ENCODE data around the gene F10. TPM values are rescaled to one million over a fixed set of nuclear protein-coding genes. Genes with fewer than 3 reads are reported as not detected.

The F10 gene
- total and polyA plus RNA-seq, 2 experiments from 2014 or later, result 143 to 148 TPM

DNA sequence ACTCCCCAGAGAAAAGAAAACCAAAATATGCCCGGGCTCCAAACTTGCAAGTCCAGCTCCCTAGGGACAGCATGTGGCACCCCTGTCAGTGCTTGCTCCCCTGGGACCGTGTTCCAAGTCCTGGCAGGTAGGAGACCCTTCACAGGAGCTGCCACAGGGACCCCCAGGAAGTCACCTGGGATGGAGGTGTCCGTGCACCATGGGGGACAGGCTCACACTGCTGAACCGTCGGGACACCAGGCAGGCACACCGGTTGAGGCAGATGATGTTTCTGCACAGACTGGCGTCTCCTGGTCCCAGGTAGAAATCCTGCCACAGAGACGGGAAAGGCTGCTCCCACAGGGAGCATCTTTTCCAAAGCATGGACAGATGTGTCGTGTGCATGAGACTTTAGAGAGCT is 24.2 kb downstream of the F10 start:
- no peaks in the 10 kb centered on the region for H3K9me3 ChIP-seq (ENCODE audit: low read depth)
- no peaks in the 10 kb centered on the region for H4K20me1 ChIP-seq (ENCODE audit: insufficient read depth, poor library complexity, severe bottlenecking)
- no peaks in the 10 kb centered on the region for H3K9me2 ChIP-seq (replicated peaks; ENCODE audit: insufficient read depth)
- no peak overlapping the region for H3K27ac ChIP-seq
- H3K36me3 ChIP-seq (replicated peaks; ENCODE audit: insufficient read depth, low read depth), result no peaks in the 10 kb centered on the region
- DNase-seq (ENCODE audit: low spot score), result no peak
- no peaks in the 10 kb centered on the region for H3K27me3 ChIP-seq
- TF ChIP-seq EZH2 (IDR thresholded peaks at IDR 0.05; ENCODE audit: borderline replicate concordance) (no peak), EZH2phosphoT487 (IDR thresholded peaks at IDR 0.05; ENCODE audit: low read depth, severe bottlenecking, unreplicated experiment) (no peak), CTCF (IDR thresholded peaks at IDR 0.05; ENCODE audit: poor library complexity) (no peak)
- no peaks in the 10 kb centered on the region for H3K79me2 ChIP-seq
- H3K4me1 ChIP-seq (ENCODE audit: insufficient read depth), result peaks cover under 1% of the 10 kb centered on the region
- no peak overlapping the region for H3K4me2 ChIP-seq
- 92% methylated on average over 9 of the region's 9 CpGs for WGBS (ENCODE audit: low lambda C conversion rate, missing lambda C conversion rate)
- H3K4me3 ChIP-seq, result no peak overlapping the region
- no peak overlapping the region for H2AFZ ChIP-seq

GRCh38 chr13:113147206-113147605 is 24.6 kb downstream of the F10 start:
- no peaks in the 10 kb centered on the region for H3K27me3 ChIP-seq
- no peaks in the 10 kb centered on the region for H3K9me3 ChIP-seq (ENCODE audit: low read depth)
- H3K4me3 ChIP-seq, result no peak overlapping the region
- H3K36me3 ChIP-seq (replicated peaks; ENCODE audit: insufficient read depth, low read depth), result no peaks in the 10 kb centered on the region
- no peak for DNase-seq (ENCODE audit: low spot score)
- H3K4me2 ChIP-seq, result no peak overlapping the region
- no peak for TF ChIP-seq CTCF (IDR thresholded peaks at IDR 0.05; ENCODE audit: poor library complexity)
- TF ChIP-seq EZH2phosphoT487 (IDR thresholded peaks at IDR 0.05; ENCODE audit: low read depth, severe bottlenecking, unreplicated experiment), result no peak
- no peak overlapping the region for H3K27ac ChIP-seq
- H2AFZ ChIP-seq, result no peak overlapping the region
- 88% methylated on average over 8 of the region's 8 CpGs for WGBS (ENCODE audit: low lambda C conversion rate, missing lambda C conversion rate)
- no peaks in the 10 kb centered on the region for H4K20me1 ChIP-seq (ENCODE audit: insufficient read depth, poor library complexity, severe bottlenecking)
- no peaks in the 10 kb centered on the region for H3K79me2 ChIP-seq
- no peaks in the 10 kb centered on the region for H3K9me2 ChIP-seq (replicated peaks; ENCODE audit: insufficient read depth)
- H3K4me1 ChIP-seq (ENCODE audit: insufficient read depth), result peaks cover 5% of the 10 kb centered on the region

- 96% methylated on average over 13 of the region's 13 CpGs for WGBS (ENCODE audit: low lambda C conversion rate, missing lambda C conversion rate)
- no peak for DNase-seq (ENCODE audit: low spot score)
- no peaks in the 10 kb centered on the region for H3K27me3 ChIP-seq
Observed at GRCh38 chr13:113148407-113148806, 25.8 kb downstream of the F10 start.

More at GRCh38 chr13:113148407-113148806, 25.8 kb downstream of the F10 start:
- no peaks in the 10 kb centered on the region for H4K20me1 ChIP-seq (ENCODE audit: insufficient read depth, poor library complexity, severe bottlenecking)
- no peaks in the 10 kb centered on the region for H3K36me3 ChIP-seq (replicated peaks; ENCODE audit: insufficient read depth, low read depth)
- TF ChIP-seq CTCF (IDR thresholded peaks at IDR 0.05; ENCODE audit: poor library complexity), result no peak
- TF ChIP-seq EZH2phosphoT487 (IDR thresholded peaks at IDR 0.05; ENCODE audit: low read depth, severe bottlenecking, unreplicated experiment), result no peak
- no peak for TF ChIP-seq EZH2 (IDR thresholded peaks at IDR 0.05; ENCODE audit: borderline replicate concordance)
- no peak overlapping the region for H3K4me2 ChIP-seq
- no peak overlapping the region for H2AFZ ChIP-seq
- no peaks in the 10 kb centered on the region for H3K9me3 ChIP-seq (ENCODE audit: low read depth)
- H3K4me3 ChIP-seq, result no peak overlapping the region
- no peak overlapping the region for H3K27ac ChIP-seq
- no peaks in the 10 kb centered on the region for H3K9me2 ChIP-seq (replicated peaks; ENCODE audit: insufficient read depth)
- H3K4me1 ChIP-seq (ENCODE audit: insufficient read depth), result peaks cover 10% of the 10 kb centered on the region
- H3K79me2 ChIP-seq, result no peaks in the 10 kb centered on the region
